Mesendoderm (in vitro differentiated cells): ENCODE measurements around the gene SLC1A2.

Source experiments
- DNase-seq: peaks from one replicate; pipeline ENCODE4 v3.0.0; 2013
- H2AK5ac ChIP-seq: 2 replicates; pipeline ENCODE4 v1.6.1; 2013; ENCODE audit warnings: low read length, inconsistent platforms
- H2BK120ac ChIP-seq: 2 replicates; pipeline ENCODE4 v1.6.1; 2013; ENCODE audit warnings: low read depth, mild to moderate bottlenecking, low read length, moderate library complexity, mixed read lengths
- H2BK15ac ChIP-seq: replicated peaks from 2 replicates; pipeline ENCODE4 v1.6.1; 2013; ENCODE audit warnings: low read depth, mild to moderate bottlenecking, moderate library complexity
- H2BK5ac ChIP-seq: 2 replicates; pipeline ENCODE4 v1.6.1; 2013; ENCODE audit warnings: low read length, inconsistent platforms
- H3K18ac ChIP-seq: 2 replicates; pipeline ENCODE4 v1.6.1; 2013; ENCODE audit warnings: mild to moderate bottlenecking, low read length, mixed read lengths
- H3K23ac ChIP-seq: one replicate; pipeline ENCODE4 v1.6.1; 2013; ENCODE audit warnings: low read length
- H3K27ac ChIP-seq: 2 replicates; pipeline ENCODE4 v1.5.1; 2013; ENCODE audit warnings: low read depth, mild to moderate bottlenecking, inconsistent platforms, low read length, moderate library complexity
- H3K27me3 ChIP-seq: 2 replicates; pipeline ENCODE4 v1.6.1; 2013; ENCODE audit warnings: low read length, control low read depth, mild to moderate bottlenecking, inconsistent platforms; ENCODE audit not compliant: insufficient read depth, poor library complexity
- H3K36me3 ChIP-seq: 2 replicates; pipeline ENCODE4 v1.6.1; 2013; ENCODE audit warnings: low read length, inconsistent platforms; ENCODE audit not compliant: control insufficient read depth, insufficient read depth
- H3K4ac ChIP-seq: one replicate; pipeline ENCODE4 v1.6.1; 2013; ENCODE audit warnings: low read depth, mild to moderate bottlenecking, low read length, moderate library complexity
- H3K4me1 ChIP-seq: 2 replicates; pipeline ENCODE4 v1.6.1; 2013; ENCODE audit warnings: low read depth, low read length, inconsistent platforms; ENCODE audit not compliant: control insufficient read depth
- H3K4me2 ChIP-seq: 2 replicates; pipeline ENCODE4 v1.6.1; 2013; ENCODE audit warnings: low read length
- H3K4me3 ChIP-seq: 2 replicates; pipeline ENCODE4 v1.5.1; 2013; ENCODE audit warnings: mild to moderate bottlenecking, low read length
- H3K56ac ChIP-seq: one replicate; pipeline ENCODE4 v1.6.1; 2013; ENCODE audit warnings: low read length
- H3K79me1 ChIP-seq: 2 replicates; pipeline ENCODE4 v1.6.1; 2013; ENCODE audit warnings: low read length, inconsistent platforms
- H3K79me2 ChIP-seq: 2 replicates; pipeline ENCODE4 v1.6.1; 2013; ENCODE audit warnings: mild to moderate bottlenecking, low read length; ENCODE audit not compliant: control insufficient read depth, insufficient read depth
- H3K9ac ChIP-seq: 2 replicates; pipeline ENCODE4 v1.6.1; 2013; ENCODE audit warnings: low read length, inconsistent platforms
- H4K5ac ChIP-seq: one replicate; pipeline ENCODE4 v1.6.1; 2013; ENCODE audit warnings: low read length
- H4K8ac ChIP-seq: one replicate; pipeline ENCODE4 v1.6.1; 2013; ENCODE audit warnings: low read depth, mild to moderate bottlenecking, control low read depth, low read length, moderate library complexity
- WGBS: extraction: QIAGEN DNeasy Blood & Tissue Kit; methylation state at CpG from one replicate; pipeline ENCODE4 v1.1.7; 2013; ENCODE audit warnings: low lambda C conversion rate, missing lambda C conversion rate; ENCODE audit not compliant: insufficient coverage; ENCODE audit errors: extremely low coverage; 5-methylcytosine and 5-hydroxymethylcytosine counted together

SLC1A2 gene

DNA sequence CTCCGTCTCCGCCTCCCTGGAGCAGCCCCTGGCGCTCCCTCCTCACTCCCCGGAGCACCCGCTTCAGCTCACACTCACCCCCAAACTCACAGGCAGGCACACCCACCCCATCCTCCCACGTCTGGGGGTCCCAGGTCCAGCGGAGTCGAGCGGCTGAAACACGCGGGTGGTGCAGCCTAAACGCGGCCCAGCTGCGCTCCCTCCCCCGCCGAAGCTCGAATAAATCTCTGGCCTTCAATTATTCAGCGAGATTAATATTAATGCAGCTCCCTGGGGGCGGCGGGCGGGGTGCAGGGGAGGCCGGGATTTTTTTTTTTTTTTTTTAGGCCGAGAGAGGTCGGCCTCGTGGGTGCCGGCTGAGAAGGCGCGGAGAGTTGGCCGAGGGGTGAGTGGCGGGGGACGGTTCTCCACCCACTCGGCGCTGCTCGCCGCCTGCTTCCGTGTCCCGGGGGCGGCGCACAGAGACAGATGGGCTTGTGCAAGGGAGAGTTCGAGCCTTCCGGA lies 524 bp upstream of the SLC1A2 start:
- Histone ChIP-seq H2BK15ac (no peak overlapping the region), H3K27ac (no peak overlapping the region), H3K4me1 (no peaks in the 10 kb centered on the region), H3K56ac (peak overlapping the region; percentile 83), H4K8ac (no peak overlapping the region), H3K36me3 (no peaks in the 10 kb centered on the region), H3K18ac (peak overlapping the region; percentile 6), H3K4ac (no peak overlapping the region), H3K4me2 (peak overlapping the region; percentile 85), H3K79me1 (no peaks in the 10 kb centered on the region), H2BK120ac (no peak overlapping the region), H3K79me2 (no peaks in the 10 kb centered on the region), H3K4me3 (peak overlapping the region; percentile 55), H3K23ac (no peak overlapping the region), H2BK5ac (no peak overlapping the region), H3K27me3 (peaks cover 41% of the 10 kb centered on the region), H4K5ac (no peak overlapping the region), H2AK5ac (no peak overlapping the region), H3K9ac (peak overlapping the region; percentile 69)
- no peak for DNase-seq
- no CpG with 5 or more reads among the region's 41 CpGs for WGBS

GRCh38 chr11:35418282-35419183 lies 825 bp downstream of the SLC1A2 start:
- Histone ChIP-seq H4K5ac (no peak overlapping the region), H3K4me3 (peak overlapping the region; percentile 33), H3K27ac (no peak overlapping the region), H2BK15ac (no peak overlapping the region), H3K4ac (no peak overlapping the region), H2BK120ac (no peak overlapping the region), H3K56ac (peak overlapping the region; percentile 80), H3K18ac (no peak overlapping the region), H4K8ac (no peak overlapping the region), H2AK5ac (no peak overlapping the region), H3K79me2 (no peaks in the 10 kb centered on the region), H3K27me3 (peaks cover 42% of the 10 kb centered on the region), H3K23ac (no peak overlapping the region), H3K4me1 (no peaks in the 10 kb centered on the region), H3K79me1 (no peaks in the 10 kb centered on the region), H3K36me3 (no peaks in the 10 kb centered on the region), H3K9ac (peak overlapping the region; percentile 46), H3K4me2 (peak overlapping the region; percentile 85), H2BK5ac (no peak overlapping the region)
- DNase-seq: peak; percentile 58
- no CpG with 5 or more reads among the region's 69 CpGs for WGBS

DNA sequence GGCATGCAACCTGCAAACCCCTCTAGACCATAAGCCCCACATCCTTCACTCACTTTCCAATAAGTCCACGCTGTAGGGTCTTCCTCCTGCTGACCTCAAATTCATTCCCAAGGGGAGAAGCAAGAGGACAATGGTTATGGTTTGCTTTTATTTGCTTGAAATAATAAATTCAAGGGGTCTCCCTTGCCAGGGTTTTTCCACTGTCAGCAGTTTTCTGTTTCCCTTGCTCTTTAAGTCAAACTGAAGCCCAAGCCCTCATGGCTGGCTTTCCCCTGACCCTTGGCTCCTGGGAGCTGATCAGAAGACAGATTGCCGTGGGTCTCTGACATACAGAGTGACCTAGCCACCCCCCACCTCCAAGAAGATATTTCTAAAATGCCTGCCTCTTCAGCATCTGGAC lies 3.9 kb downstream of the SLC1A2 start:
- no CpG with 5 or more reads among the region's 2 CpGs for WGBS
- H3K27ac ChIP-seq: no peak overlapping the region
- no peak for DNase-seq

DNA sequence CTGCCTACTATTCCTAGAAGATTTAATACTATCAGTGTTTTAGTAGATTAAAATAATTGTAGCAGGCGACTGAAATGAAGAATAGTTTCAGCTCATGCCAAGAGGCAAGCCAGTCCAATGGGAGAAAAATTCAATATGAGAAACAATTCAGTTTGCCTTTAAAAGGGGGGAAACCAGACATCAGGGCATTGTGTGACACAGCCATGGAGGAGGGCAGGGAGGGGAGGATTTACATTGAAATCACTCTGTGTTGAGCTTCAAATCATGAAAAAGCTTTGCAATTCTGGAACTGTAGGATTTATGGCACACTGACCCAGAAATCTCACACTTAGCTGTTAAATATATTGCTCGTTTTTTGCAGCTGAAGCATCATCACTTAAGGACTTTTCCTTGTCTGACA lies 4.6 kb downstream of the SLC1A2 start:
- H3K4me3 ChIP-seq: no peak overlapping the region
- H2BK120ac ChIP-seq: no peak overlapping the region
- H4K8ac ChIP-seq: no peak overlapping the region

More for the DNA sequence above, 3.9 kb downstream of the SLC1A2 start:
- no peak overlapping the region for H2BK5ac ChIP-seq
- no peak overlapping the region for H3K4ac ChIP-seq
- peaks cover 34% of the 10 kb centered on the region for H3K27me3 ChIP-seq
- H4K5ac ChIP-seq: no peak overlapping the region
- no peak overlapping the region for H3K4me3 ChIP-seq
- H3K23ac ChIP-seq: no peak overlapping the region
- no peak overlapping the region for H2BK120ac ChIP-seq
- H3K79me2 ChIP-seq: no peaks in the 10 kb centered on the region
- H3K36me3 ChIP-seq: no peaks in the 10 kb centered on the region
- H3K56ac ChIP-seq: no peak overlapping the region
- no peaks in the 10 kb centered on the region for H3K79me1 ChIP-seq
- no peak overlapping the region for H2AK5ac ChIP-seq
- H3K18ac ChIP-seq: no peak overlapping the region
- no peak overlapping the region for H3K4me2 ChIP-seq
- H4K8ac ChIP-seq: no peak overlapping the region
- H3K4me1 ChIP-seq: no peaks in the 10 kb centered on the region
- H2BK15ac ChIP-seq: no peak overlapping the region
- no peak overlapping the region for H3K9ac ChIP-seq

DNA sequence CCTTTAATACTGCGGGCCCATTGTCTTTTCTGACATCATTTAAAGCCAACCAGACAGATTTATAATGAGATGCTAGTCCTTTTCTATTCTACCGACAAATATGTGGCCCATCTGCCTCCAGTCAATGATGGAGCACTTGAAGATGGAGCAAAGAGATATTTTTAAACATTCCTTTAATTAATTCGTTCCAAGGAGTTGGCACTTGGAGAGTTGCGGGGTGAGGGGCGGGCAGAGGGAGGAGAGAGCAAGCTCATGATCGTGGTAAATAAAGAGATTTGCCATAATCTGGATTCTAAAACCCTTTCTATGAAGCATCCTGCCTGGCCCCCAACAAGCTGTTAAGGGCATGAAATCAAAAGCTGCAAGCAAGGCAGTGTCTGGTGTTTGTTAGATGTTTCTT lies 5.0 kb downstream of the SLC1A2 start:
- H3K4me2 ChIP-seq: no peak overlapping the region
- H3K4ac ChIP-seq: no peak overlapping the region
- no peak overlapping the region for H2BK120ac ChIP-seq
- DNase-seq: no peak
- H2BK5ac ChIP-seq: no peak overlapping the region
- peaks cover 27% of the 10 kb centered on the region for H3K27me3 ChIP-seq
- no CpG with 5 or more reads among the region's 6 CpGs for WGBS
- H2AK5ac ChIP-seq: no peak overlapping the region
- H3K4me3 ChIP-seq: no peak overlapping the region
- no peak overlapping the region for H3K56ac ChIP-seq
- no peaks in the 10 kb centered on the region for H3K79me1 ChIP-seq
- no peak overlapping the region for H4K8ac ChIP-seq
- H3K23ac ChIP-seq: no peak overlapping the region
- no peak overlapping the region for H4K5ac ChIP-seq
- no peaks in the 10 kb centered on the region for H3K4me1 ChIP-seq
- no peak overlapping the region for H3K9ac ChIP-seq
- no peaks in the 10 kb centered on the region for H3K36me3 ChIP-seq
- H3K27ac ChIP-seq: no peak overlapping the region
- no peak overlapping the region for H2BK15ac ChIP-seq
- no peak overlapping the region for H3K18ac ChIP-seq
- H3K79me2 ChIP-seq: no peaks in the 10 kb centered on the region

More for the DNA sequence above, 4.6 kb downstream of the SLC1A2 start:
- Histone ChIP-seq H3K79me2 (no peaks in the 10 kb centered on the region), H4K5ac (no peak overlapping the region), H3K18ac (no peak overlapping the region), H3K4ac (no peak overlapping the region), H3K4me2 (no peak overlapping the region), H2BK5ac (no peak overlapping the region), H2BK15ac (no peak overlapping the region), H2AK5ac (no peak overlapping the region), H3K36me3 (no peaks in the 10 kb centered on the region), H3K27ac (no peak overlapping the region), H3K56ac (no peak overlapping the region), H3K79me1 (no peaks in the 10 kb centered on the region), H3K23ac (no peak overlapping the region), H3K4me1 (no peaks in the 10 kb centered on the region), H3K27me3 (peaks cover 29% of the 10 kb centered on the region), H3K9ac (no peak overlapping the region)
- WGBS: no CpG with 5 or more reads among the region's 2 CpGs
- no peak for DNase-seq
